Endothelial cell of umbilical vein (primary cell): ENCODE data around the gene XXYLT1. TPM values are rescaled to one million over a fixed set of nuclear protein-coding genes. Genes with fewer than 3 reads are reported as not detected.

Experiments
- BruUV-seq: library from RNA; stranded (reverse); fragments of 400-500 nt; replicated peaks from 2 replicates; lab custom pipeline; 2021; lab: Mats Ljungman, UMichigan
- CTCF ChIA-PET: fragments of 300-600, 350-600 bp; sonication (Branson Sonifier 250); formaldehyde crosslinking; loops from one replicate; lab custom pipeline; 2021; ENCODE audit warnings: antibody characterized with exemption, inconsistent platforms; lab: Charles Lee
- POLR2A ChIA-PET: fragments of 300-600, 350-600 bp; sonication (Branson Sonifier 250); formaldehyde crosslinking; loops from one replicate; lab custom pipeline; 2021; ENCODE audit warnings: antibody characterized with exemption, inconsistent platforms; lab: Charles Lee
- DNase-seq: peaks from one replicate; pipeline ENCODE4 v3.0.0-alpha.2; 2011; ENCODE audit warnings: low read depth, low spot score
- FAIRE-seq: peaks from 2 replicates; lab custom pipeline; 2011; peaks lifted over from hg19 to GRCh38; lab: Jason Lieb, UNC
- H2AFZ ChIP-seq: 2 replicates; pipeline ENCODE4 v1.6.0; 2012; ENCODE audit warnings: low read depth, low read length, control low read depth, inconsistent platforms
- H3K27ac ChIP-seq: 2 replicates; pipeline ENCODE4 v1.5.1; 2011; ENCODE audit warnings: low read depth, mild to moderate bottlenecking, control low read depth, low read length, moderate library complexity; ENCODE audit not compliant: insufficient read depth
- H3K27me3 ChIP-seq, 2 experiments: 2 replicates each; pipeline versions ENCODE4 v1.6.0 to v1.6.1; 2011; ENCODE audit warnings: low read length in 2 of 2, mixed read lengths in 1 of 2; ENCODE audit not compliant: control insufficient read depth in 2 of 2, insufficient read depth in 2 of 2
- H3K36me3 ChIP-seq, 2 experiments: 2 replicates in 1 of 2; 3 replicates in 1 of 2; pipeline ENCODE4 v1.5.1; 2011; ENCODE audit warnings: low read length in 2 of 2, mild to moderate bottlenecking in 1 of 2, moderate library complexity in 1 of 2; ENCODE audit not compliant: control insufficient read depth in 2 of 2, insufficient read depth in 2 of 2; ENCODE audit errors: extremely low read depth in 1 of 2
- H3K4me1 ChIP-seq: 3 replicates; pipeline ENCODE4 v1.5.1; 2011; ENCODE audit warnings: mild to moderate bottlenecking, low read length; ENCODE audit not compliant: control insufficient read depth, insufficient read depth; ENCODE audit errors: extremely low read depth
- H3K4me2 ChIP-seq: 2 replicates; pipeline ENCODE4 v1.6.1; 2011; ENCODE audit warnings: low read length, control low read depth, mixed read lengths; ENCODE audit not compliant: insufficient read depth
- H3K4me3 ChIP-seq, 3 experiments: fragments of 200-600 bp in 1 of 3; sonication (generic), shearing (Covaris generic) in 1 of 3; replicated peaks in 1 of 3; 2 replicates each; pipeline ENCODE4 v1.5.1; 2011 to 2016; ENCODE audit warnings: control low read depth in 3 of 3, low read length in 3 of 3, mild to moderate bottlenecking in 2 of 3, inconsistent platforms in 1 of 3, low read depth in 1 of 3, moderate library complexity in 1 of 3; ENCODE audit not compliant: insufficient read depth in 1 of 3
- H3K79me2 ChIP-seq: 2 replicates; pipeline ENCODE4 v1.6.0; 2012; ENCODE audit warnings: low read length, inconsistent platforms; ENCODE audit not compliant: control insufficient read depth, insufficient read depth
- H3K9ac ChIP-seq: replicated peaks from 2 replicates; pipeline ENCODE3; 2011; ENCODE audit warnings: low read length, control low read depth; ENCODE audit not compliant: insufficient read depth; ENCODE audit errors: extremely low read depth
- H3K9me1 ChIP-seq: replicated peaks from 3 replicates; pipeline ENCODE4 v1.6.0; 2011; ENCODE audit warnings: mild to moderate bottlenecking, low read length; ENCODE audit not compliant: control insufficient read depth, insufficient read depth; ENCODE audit errors: extremely low read depth
- H3K9me3 ChIP-seq: replicated peaks from 2 replicates; pipeline ENCODE4 v1.5.1; 2012; ENCODE audit warnings: low read length, inconsistent platforms; ENCODE audit not compliant: control insufficient read depth, insufficient read depth
- H4K20me1 ChIP-seq: replicated peaks from 2 replicates; pipeline ENCODE3; 2011; ENCODE audit warnings: mild to moderate bottlenecking, low read length; ENCODE audit not compliant: control insufficient read depth, insufficient read depth; ENCODE audit errors: extremely low read depth
- EZH2 ChIP-seq: IDR thresholded peaks from 2 replicates; pipeline ENCODE4 v1.6.1; 2012; ENCODE audit warnings: borderline replicate concordance, low read depth, mild to moderate bottlenecking, moderate library complexity, low read length, inconsistent platforms; ENCODE audit not compliant: severe bottlenecking
- FOS ChIP-seq: IDR thresholded peaks from 2 replicates; pipeline ENCODE4 v1.6.1; 2011; ENCODE audit warnings: mild to moderate bottlenecking, low read length, moderate library complexity, borderline replicate concordance; ENCODE audit not compliant: insufficient read depth
- GATA2 ChIP-seq: IDR thresholded peaks from 2 replicates; pipeline ENCODE4 v1.7.0; 2011; ENCODE audit warnings: low read depth, mild to moderate bottlenecking, moderate library complexity, mixed read lengths, low read length; ENCODE audit not compliant: insufficient read length, insufficient read depth
- JUN ChIP-seq: IDR thresholded peaks from 2 replicates; pipeline ENCODE4 v1.6.1; 2011; ENCODE audit warnings: borderline replicate concordance, low read depth; ENCODE audit not compliant: insufficient read length, insufficient read depth
- MYC ChIP-seq: IDR thresholded peaks from one replicate; pipeline ENCODE4 v1.6.1; 2011; ENCODE audit warnings: mild to moderate bottlenecking, low read depth, low read length
- POLR2A ChIP-seq: IDR thresholded peaks from 2 replicates; pipeline ENCODE4 v1.6.1; 2012; ENCODE audit warnings: low read depth, mild to moderate bottlenecking, control low read depth, low read length
- POLR2AphosphoS5 ChIP-seq: IDR thresholded peaks from 2 replicates; pipeline ENCODE4 v1.6.1; 2012; ENCODE audit warnings: low read depth, mild to moderate bottlenecking, control low read depth, low read length, moderate library complexity; ENCODE audit not compliant: insufficient read depth
- dilution Hi-C: fragments of 300-500 bp; cut with MboI; formaldehyde crosslinking; loops from one replicate; pipeline ENCODE4 v1.15.0; 2019; ENCODE audit warnings: low sequenced_read_pairs; ENCODE audit not compliant: extremely low pct_ligation_motif_present
- intact Hi-C: fragments of 100-400 bp; cut with micrococcal nuclease; formaldehyde crosslinking; loops from one replicate; pipeline ENCODE4 v1.10.0; 2022
- polyA plus RNA-seq, 4 experiments: library from polyadenylated mRNA; depleted of rRNA in 3 of 4; stranded (reverse) in 3 of 4; unstranded in 1 of 4; fragments of >200 nt; gene quantifications; 2 replicates each; pipeline versions ENCODE4 v1.2.1 to v1.2.3, GENCODE V29; 2011 to 2012; ENCODE audit warnings: missing spikeins in 1 of 4
- total RNA-seq: library from RNA; stranded (reverse); gene quantifications from 2 replicates; pipeline ENCODE4 v1.2.3, GENCODE V29; 2021
- TF ChIP-seq, protein P1 (sequence below): IDR thresholded peaks from 2 replicates; pipeline ENCODE4 v1.6.1; 2011; ENCODE audit not compliant: insufficient read depth, insufficient read length

The XXYLT1 gene
- total and polyA plus RNA-seq, 2 donors (not counting 3 experiments of a cell fraction or from before 2014, with no cell fraction given), result 54.4 to 78.1 TPM

DNA sequence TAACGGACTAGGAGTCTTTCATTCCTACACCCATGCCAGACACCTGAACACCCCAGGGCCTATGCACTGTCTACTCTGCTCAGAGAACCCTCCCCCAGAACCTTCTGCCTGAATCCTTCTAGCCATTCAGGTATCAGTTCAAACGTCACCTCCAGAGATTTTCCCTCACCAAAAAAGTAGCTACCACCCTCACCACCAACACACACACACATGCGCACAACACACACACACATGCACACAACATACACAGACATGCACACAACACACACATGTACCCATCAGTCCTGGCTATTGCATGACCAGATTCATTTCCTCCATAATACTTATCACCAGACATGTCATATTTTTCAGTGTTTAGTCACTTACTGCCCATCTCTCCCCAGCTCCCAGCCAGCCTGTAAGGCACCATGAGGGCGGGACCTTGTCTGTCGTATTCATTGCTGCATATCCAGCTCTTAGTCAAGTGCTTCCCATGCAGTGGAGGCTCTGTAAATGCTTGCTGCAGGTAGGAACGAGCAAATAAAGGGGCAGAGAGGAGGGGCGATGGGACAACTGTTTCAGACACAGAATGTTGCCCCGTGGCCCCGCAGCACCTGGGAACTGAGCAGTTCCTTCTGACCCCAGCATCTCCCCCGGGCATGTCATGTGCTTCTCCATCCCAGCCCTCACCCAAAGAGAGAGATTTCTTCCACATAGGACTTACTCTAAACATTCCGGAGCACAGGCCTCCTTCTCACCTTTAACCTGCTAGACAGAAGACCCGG is 29.2 kb downstream of the XXYLT1 start:
- Histone ChIP-seq H4K20me1 (no peaks in the 10 kb centered on the region), H3K4me3 (no peak overlapping the region), H3K9me1 (no peaks in the 10 kb centered on the region), H3K36me3 (peaks cover 3 to 8% of the 10 kb centered on the region in 2 experiments), H3K4me1 (peaks cover 8% of the 10 kb centered on the region), H3K4me2 (no peak overlapping the region), H3K27ac (no peak overlapping the region), H2AFZ (no peak overlapping the region), H3K9me3 (no peaks in the 10 kb centered on the region), H3K27me3 (no peaks in the 10 kb centered on the region), H3K79me2 (peaks cover 2% of the 10 kb centered on the region), H3K9ac (no peak overlapping the region)
- no TSS peak for BruUV-seq
- FAIRE-seq, result no peak
- ChIA-PET CTCF (interaction anchor here (0.6 to 0.7 kb wide), 2 partner anchors 15 to 87 kb away, joined by 3 to 4 read pairs; no protein-coding TSS in a partner anchor), POLR2A (no interaction called here)
- TF ChIP-seq, protein P1, sequence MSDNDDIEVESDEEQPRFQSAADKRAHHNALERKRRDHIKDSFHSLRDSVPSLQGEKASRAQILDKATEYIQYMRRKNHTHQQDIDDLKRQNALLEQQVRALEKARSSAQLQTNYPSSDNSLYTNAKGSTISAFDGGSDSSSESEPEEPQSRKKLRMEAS, result no peak
- no peak for TF ChIP-seq POLR2A
- TF ChIP-seq MYC, result no peak
- no peak for TF ChIP-seq JUN
- no peak for TF ChIP-seq EZH2
- TF ChIP-seq POLR2AphosphoS5, result no peak
- no peak for DNase-seq
- dilution Hi-C loops (loop anchor here (10.0 kb wide), 1 partner anchor 557 kb away; the partner anchor contains the start of gene FAM43A), intact Hi-C loops (no loop called here)

DNA sequence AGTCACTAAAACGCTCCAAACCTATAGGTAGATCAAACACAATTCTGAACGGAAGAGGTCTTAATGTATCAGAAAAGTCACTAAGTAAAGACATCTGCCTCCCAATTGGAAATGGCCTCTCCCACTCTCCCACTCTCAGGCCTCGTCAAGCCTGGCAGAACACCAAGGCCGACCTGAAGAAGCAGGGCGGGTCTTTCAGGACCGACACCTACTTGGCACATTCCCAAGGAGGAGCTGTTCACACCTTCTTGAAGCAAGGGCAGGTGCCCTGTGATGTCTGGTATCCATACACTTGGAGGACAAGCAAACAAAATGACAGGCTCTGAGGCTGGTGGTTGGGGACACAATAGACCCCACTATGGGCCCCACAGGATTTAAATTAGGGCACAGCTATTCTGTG is 30.0 kb downstream of the XXYLT1 start:
- Histone ChIP-seq H3K4me3 (no peak overlapping the region), H2AFZ (no peak overlapping the region), H4K20me1 (no peaks in the 10 kb centered on the region), H3K27ac (no peak overlapping the region), H3K36me3 (peaks cover 3 to 7% of the 10 kb centered on the region in 2 experiments), H3K9me1 (no peaks in the 10 kb centered on the region), H3K4me2 (no peak overlapping the region), H3K4me1 (peaks cover 8% of the 10 kb centered on the region), H3K9me3 (no peaks in the 10 kb centered on the region), H3K27me3 (no peaks in the 10 kb centered on the region), H3K9ac (no peak overlapping the region), H3K79me2 (peaks cover 2% of the 10 kb centered on the region)
- dilution Hi-C loops, result loop anchor here (10.0 kb wide), 1 partner anchor 556 kb away; the partner anchor contains the start of gene FAM43A
- TF ChIP-seq FOS (no peak), JUN (no peak), GATA2 (no peak)
- FAIRE-seq (no peak), DNase-seq (no peak)
- intact Hi-C loops, result no loop called here
- no TSS peak for BruUV-seq
- ChIA-PET CTCF (interaction anchor here (1.7 kb wide), 1 partner anchor 558 kb away, joined by 7 read pairs; no protein-coding TSS in a partner anchor), POLR2A (no interaction called here)
